Epithelial cell of esophagus (primary cell): Measurements from ENCODE around the gene IMPDH2.
A peak's percentile ranks its signal among the peaks of the same experiment; 100 is the strongest.

Experiments
- DNase-seq: peaks from one replicate; pipeline ENCODE4 v3.0.0; 2010; ENCODE audit warnings: low read depth
- H3K4me3 ChIP-seq: 2 replicates; pipeline ENCODE4 v1.5.1; 2011; ENCODE audit warnings: mild to moderate bottlenecking, low read length, control low read depth
- TF ChIP-seq, protein P1 (sequence below): IDR thresholded peaks from 2 replicates; pipeline ENCODE4 v1.5.1; 2011; ENCODE audit warnings: low read depth, mild to moderate bottlenecking, low read length, control low read depth, inconsistent platforms; ENCODE audit not compliant: insufficient read depth; ENCODE audit errors: missing control alignments

The IMPDH2 gene

DNA sequence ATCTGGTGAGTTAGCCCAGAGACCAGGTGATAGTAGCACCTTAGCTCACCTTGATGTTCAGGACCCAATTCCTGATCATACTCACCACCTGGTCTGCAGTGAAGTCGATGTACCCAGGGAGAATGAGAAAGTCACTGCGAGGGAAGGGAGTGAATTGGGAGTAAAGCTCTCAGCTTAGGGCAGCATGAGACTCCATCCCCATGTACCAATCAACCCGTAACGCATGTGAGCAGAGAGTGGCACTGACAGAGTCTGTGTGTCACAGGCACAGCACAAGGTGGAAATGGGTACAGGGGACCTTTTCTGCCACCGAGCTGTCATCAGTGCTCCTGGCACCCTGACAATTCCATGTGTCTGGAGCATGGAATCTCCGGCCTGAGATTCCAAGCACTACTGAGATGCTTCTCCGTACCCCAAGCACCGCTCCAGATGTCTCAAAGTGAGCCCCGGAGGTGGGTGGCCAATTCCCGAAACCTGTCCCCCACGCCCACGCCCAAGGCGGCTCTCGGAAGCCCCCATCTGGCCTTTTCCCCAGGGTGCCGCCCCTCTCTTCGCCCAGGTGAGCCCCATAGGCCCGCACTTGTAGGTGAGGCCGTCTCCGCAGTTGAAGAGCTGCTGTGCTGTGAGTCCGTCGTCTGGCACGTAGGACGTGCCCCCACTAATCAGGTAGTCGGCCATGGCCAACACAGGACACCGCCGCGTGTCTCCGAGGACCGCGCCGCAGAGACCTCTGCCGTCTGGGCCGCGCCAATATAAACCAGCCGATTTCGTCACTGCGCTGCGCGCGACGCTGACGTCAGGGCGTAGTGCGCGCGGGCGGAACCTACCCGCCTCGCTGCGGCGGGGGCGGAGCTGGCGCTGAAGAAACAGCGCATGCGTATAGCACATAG, at the start of gene IMPDH2:
TSS of gene IMPDH2 (minus strand) at position 726 of the 890 bp plus-strand sequence. CDS start at position 678, 48 bp downstream.
- H3K4me3 ChIP-seq = peak within 1 kb of the TSS; percentile 97
- DNase-seq = peak; percentile 90
- TF ChIP-seq, protein P1, sequence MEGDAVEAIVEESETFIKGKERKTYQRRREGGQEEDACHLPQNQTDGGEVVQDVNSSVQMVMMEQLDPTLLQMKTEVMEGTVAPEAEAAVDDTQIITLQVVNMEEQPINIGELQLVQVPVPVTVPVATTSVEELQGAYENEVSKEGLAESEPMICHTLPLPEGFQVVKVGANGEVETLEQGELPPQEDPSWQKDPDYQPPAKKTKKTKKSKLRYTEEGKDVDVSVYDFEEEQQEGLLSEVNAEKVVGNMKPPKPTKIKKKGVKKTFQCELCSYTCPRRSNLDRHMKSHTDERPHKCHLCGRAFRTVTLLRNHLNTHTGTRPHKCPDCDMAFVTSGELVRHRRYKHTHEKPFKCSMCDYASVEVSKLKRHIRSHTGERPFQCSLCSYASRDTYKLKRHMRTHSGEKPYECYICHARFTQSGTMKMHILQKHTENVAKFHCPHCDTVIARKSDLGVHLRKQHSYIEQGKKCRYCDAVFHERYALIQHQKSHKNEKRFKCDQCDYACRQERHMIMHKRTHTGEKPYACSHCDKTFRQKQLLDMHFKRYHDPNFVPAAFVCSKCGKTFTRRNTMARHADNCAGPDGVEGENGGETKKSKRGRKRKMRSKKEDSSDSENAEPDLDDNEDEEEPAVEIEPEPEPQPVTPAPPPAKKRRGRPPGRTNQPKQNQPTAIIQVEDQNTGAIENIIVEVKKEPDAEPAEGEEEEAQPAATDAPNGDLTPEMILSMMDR = no peak

GRCh38 chr3:49076646-49077045, 47.4 kb upstream of the IMPDH2 start:
- TF ChIP-seq, protein P1 = peak; percentile 25
- no peak overlapping the region for H3K4me3 ChIP-seq
- peak; percentile 57 for DNase-seq

DNA sequence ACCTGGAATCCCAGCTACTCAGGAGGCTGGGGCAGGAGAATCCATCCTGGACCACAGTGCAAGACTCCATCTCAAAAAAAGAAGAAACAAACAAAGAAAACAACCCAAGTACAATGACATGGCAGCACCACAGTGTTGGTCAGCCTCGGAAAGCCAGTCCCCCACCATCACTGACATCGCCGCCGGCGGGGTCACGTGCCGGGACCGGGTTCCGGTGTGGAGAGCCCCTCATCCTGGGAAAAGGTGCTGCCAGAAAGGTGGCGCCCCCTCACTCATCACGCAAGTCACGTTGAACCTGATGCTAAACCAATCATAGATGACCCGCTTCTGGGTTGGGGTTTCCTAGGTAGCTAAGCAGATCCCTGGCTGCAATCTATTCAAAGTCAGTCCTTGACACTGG, 46.9 kb upstream of the IMPDH2 start:
- no peak overlapping the region for H3K4me3 ChIP-seq
- TF ChIP-seq, protein P1 = no peak
- DNase-seq = no peak

DNA sequence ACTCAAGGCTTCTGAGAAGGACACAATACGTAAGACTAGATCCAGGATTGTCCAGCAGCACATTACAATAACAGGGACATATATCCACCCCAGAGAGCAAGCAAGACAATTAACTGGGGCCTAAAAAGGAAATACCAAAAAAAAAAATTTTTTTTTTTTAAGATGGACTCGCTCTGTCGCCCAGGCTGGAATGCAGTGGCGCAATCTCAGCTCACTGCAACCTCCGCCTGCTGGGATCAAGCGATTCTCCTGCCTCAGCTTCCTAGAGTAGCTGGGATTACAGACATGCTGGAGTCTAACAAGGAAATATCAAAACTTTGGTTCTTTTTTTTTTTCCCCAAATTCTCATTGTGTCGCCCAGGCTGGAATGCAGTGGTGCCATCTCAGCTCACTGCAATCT, 28.8 kb upstream of the IMPDH2 start:
- TF ChIP-seq, protein P1 = no peak
- no peak overlapping the region for H3K4me3 ChIP-seq
- DNase-seq = no peak

- no peak overlapping the region for H3K4me3 ChIP-seq
- TF ChIP-seq, protein P1 = no peak
- DNase-seq = no peak
These were observed 28.1 kb upstream of the IMPDH2 start for GRCh38 chr3:49057268-49057667.

- H3K4me3 ChIP-seq = no peak overlapping the region
- TF ChIP-seq, protein P1 = no peak
- DNase-seq = no peak
These were observed 25.2 kb upstream of the IMPDH2 start for GRCh38 chr3:49054344-49054862.
